HG03135 (cell line): ENCODE results near the gene FOXD3.

Experiments
- ATAC-seq: cut with Tn5 transposase; IDR thresholded peaks from one replicate; pipeline ENCODE4 v1.9.1; 2021; ENCODE audit warnings: mild to moderate bottlenecking, moderate library complexity; ENCODE audit not compliant: unreplicated experiment

Gene FOXD3

GRCh38 chr1:63320022-63320721 is 2.2 kb upstream of the FOXD3 start:
- ATAC-seq, result no peak

- no peak for ATAC-seq
Observed at GRCh38 chr1:63321066-63321784, 1.1 kb upstream of the FOXD3 start.

- no peak for ATAC-seq
Observed at GRCh38 chr1:63321785-63322113, 618 bp upstream of the FOXD3 start.

- no peak for ATAC-seq
Observed at GRCh38 chr1:63322944-63323864, 837 bp downstream of the FOXD3 start.

GRCh38 chr1:63323865-63324778 is 1.8 kb downstream of the FOXD3 start:
- no peak for ATAC-seq

GRCh38 chr1:63324779-63325119 is 2.4 kb downstream of the FOXD3 start:
- ATAC-seq, result no peak

- no peak for ATAC-seq
Observed at GRCh38 chr1:63325279-63325985, 3.1 kb downstream of the FOXD3 start.

- no peak for ATAC-seq
Observed at GRCh38 chr1:63326106-63326472, 3.7 kb downstream of the FOXD3 start.

- no peak for ATAC-seq
Observed at GRCh38 chr1:63326473-63327380, 4.4 kb downstream of the FOXD3 start.

- no peak for ATAC-seq
Observed at GRCh38 chr1:63327417-63328054, 5.2 kb downstream of the FOXD3 start.

GRCh38 chr1:63328122-63328521 is 5.8 kb downstream of the FOXD3 start:
- no peak for ATAC-seq

- no peak for ATAC-seq
Observed at GRCh38 chr1:63328781-63329180, 6.4 kb downstream of the FOXD3 start.

- no peak for ATAC-seq
Observed at GRCh38 chr1:63329621-63330330, 7.4 kb downstream of the FOXD3 start.

GRCh38 chr1:63330331-63330916 is 8.1 kb downstream of the FOXD3 start:
- ATAC-seq, result no peak

- ATAC-seq, result no peak
Observed at GRCh38 chr1:63342402-63342801, 20.0 kb downstream of the FOXD3 start.

- no peak for ATAC-seq
Observed at GRCh38 chr1:63343922-63344321, 21.6 kb downstream of the FOXD3 start.

GRCh38 chr1:63350320-63350719 is 28.0 kb downstream of the FOXD3 start:
- no peak for ATAC-seq

- ATAC-seq, result no peak
Observed at GRCh38 chr1:63352736-63353135, 30.4 kb downstream of the FOXD3 start.
